Endothelial cell of umbilical vein (primary cell): ENCODE results near the gene PLXNB2. TPM values are rescaled to one million over a fixed set of nuclear protein-coding genes. Genes with fewer than 3 reads are reported as not detected.

Experiments used
- BruUV-seq: library from RNA; stranded (reverse); fragments of 400-500 nt; replicated peaks from 2 replicates; lab custom pipeline; 2021; lab: Mats Ljungman, UMichigan
- CTCF ChIA-PET: fragments of 300-600, 350-600 bp; sonication (Branson Sonifier 250); formaldehyde crosslinking; loops from one replicate; lab custom pipeline; 2021; ENCODE audit warnings: antibody characterized with exemption, inconsistent platforms; lab: Charles Lee
- POLR2A ChIA-PET: fragments of 300-600, 350-600 bp; sonication (Branson Sonifier 250); formaldehyde crosslinking; loops from one replicate; lab custom pipeline; 2021; ENCODE audit warnings: antibody characterized with exemption, inconsistent platforms; lab: Charles Lee
- DNase-seq: peaks from one replicate; pipeline ENCODE4 v3.0.0-alpha.2; 2011; ENCODE audit warnings: low read depth, low spot score
- FAIRE-seq: peaks from 2 replicates; lab custom pipeline; 2011; peaks lifted over from hg19 to GRCh38; lab: Jason Lieb, UNC
- H2AFZ ChIP-seq: 2 replicates; pipeline ENCODE4 v1.6.0; 2012; ENCODE audit warnings: low read depth, low read length, control low read depth, inconsistent platforms
- H3K27ac ChIP-seq: 2 replicates; pipeline ENCODE4 v1.5.1; 2011; ENCODE audit warnings: low read depth, mild to moderate bottlenecking, control low read depth, low read length, moderate library complexity; ENCODE audit not compliant: insufficient read depth
- H3K27me3 ChIP-seq, 2 experiments: 2 replicates each; pipeline versions ENCODE4 v1.6.0 to v1.6.1; 2011; ENCODE audit warnings: low read length in 2 of 2, mixed read lengths in 1 of 2; ENCODE audit not compliant: control insufficient read depth in 2 of 2, insufficient read depth in 2 of 2
- H3K36me3 ChIP-seq, 2 experiments: 2 replicates in 1 of 2; 3 replicates in 1 of 2; pipeline ENCODE4 v1.5.1; 2011; ENCODE audit warnings: low read length in 2 of 2, mild to moderate bottlenecking in 1 of 2, moderate library complexity in 1 of 2; ENCODE audit not compliant: control insufficient read depth in 2 of 2, insufficient read depth in 2 of 2; ENCODE audit errors: extremely low read depth in 1 of 2
- H3K4me1 ChIP-seq: 3 replicates; pipeline ENCODE4 v1.5.1; 2011; ENCODE audit warnings: mild to moderate bottlenecking, low read length; ENCODE audit not compliant: control insufficient read depth, insufficient read depth; ENCODE audit errors: extremely low read depth
- H3K4me2 ChIP-seq: 2 replicates; pipeline ENCODE4 v1.6.1; 2011; ENCODE audit warnings: low read length, control low read depth, mixed read lengths; ENCODE audit not compliant: insufficient read depth
- H3K4me3 ChIP-seq, 3 experiments: fragments of 200-600 bp in 1 of 3; sonication (generic), shearing (Covaris generic) in 1 of 3; replicated peaks in 1 of 3; 2 replicates each; pipeline ENCODE4 v1.5.1; 2011 to 2016; ENCODE audit warnings: control low read depth in 3 of 3, low read length in 3 of 3, mild to moderate bottlenecking in 2 of 3, inconsistent platforms in 1 of 3, low read depth in 1 of 3, moderate library complexity in 1 of 3; ENCODE audit not compliant: insufficient read depth in 1 of 3
- H3K79me2 ChIP-seq: 2 replicates; pipeline ENCODE4 v1.6.0; 2012; ENCODE audit warnings: low read length, inconsistent platforms; ENCODE audit not compliant: control insufficient read depth, insufficient read depth
- H3K9ac ChIP-seq: replicated peaks from 2 replicates; pipeline ENCODE3; 2011; ENCODE audit warnings: low read length, control low read depth; ENCODE audit not compliant: insufficient read depth; ENCODE audit errors: extremely low read depth
- H3K9me1 ChIP-seq: replicated peaks from 3 replicates; pipeline ENCODE4 v1.6.0; 2011; ENCODE audit warnings: mild to moderate bottlenecking, low read length; ENCODE audit not compliant: control insufficient read depth, insufficient read depth; ENCODE audit errors: extremely low read depth
- H3K9me3 ChIP-seq: replicated peaks from 2 replicates; pipeline ENCODE4 v1.5.1; 2012; ENCODE audit warnings: low read length, inconsistent platforms; ENCODE audit not compliant: control insufficient read depth, insufficient read depth
- H4K20me1 ChIP-seq: replicated peaks from 2 replicates; pipeline ENCODE3; 2011; ENCODE audit warnings: mild to moderate bottlenecking, low read length; ENCODE audit not compliant: control insufficient read depth, insufficient read depth; ENCODE audit errors: extremely low read depth
- EZH2 ChIP-seq: IDR thresholded peaks from 2 replicates; pipeline ENCODE4 v1.6.1; 2012; ENCODE audit warnings: borderline replicate concordance, low read depth, mild to moderate bottlenecking, moderate library complexity, low read length, inconsistent platforms; ENCODE audit not compliant: severe bottlenecking
- FOS ChIP-seq: IDR thresholded peaks from 2 replicates; pipeline ENCODE4 v1.6.1; 2011; ENCODE audit warnings: mild to moderate bottlenecking, low read length, moderate library complexity, borderline replicate concordance; ENCODE audit not compliant: insufficient read depth
- GATA2 ChIP-seq: IDR thresholded peaks from 2 replicates; pipeline ENCODE4 v1.7.0; 2011; ENCODE audit warnings: low read depth, mild to moderate bottlenecking, moderate library complexity, mixed read lengths, low read length; ENCODE audit not compliant: insufficient read length, insufficient read depth
- POLR2A ChIP-seq: IDR thresholded peaks from 2 replicates; pipeline ENCODE4 v1.6.1; 2012; ENCODE audit warnings: low read depth, mild to moderate bottlenecking, control low read depth, low read length
- POLR2AphosphoS5 ChIP-seq: IDR thresholded peaks from 2 replicates; pipeline ENCODE4 v1.6.1; 2012; ENCODE audit warnings: low read depth, mild to moderate bottlenecking, control low read depth, low read length, moderate library complexity; ENCODE audit not compliant: insufficient read depth
- dilution Hi-C: fragments of 300-500 bp; cut with MboI; formaldehyde crosslinking; loops from one replicate; pipeline ENCODE4 v1.15.0; 2019; ENCODE audit warnings: low sequenced_read_pairs; ENCODE audit not compliant: extremely low pct_ligation_motif_present
- intact Hi-C: fragments of 100-400 bp; cut with micrococcal nuclease; formaldehyde crosslinking; loops from one replicate; pipeline ENCODE4 v1.10.0; 2022
- polyA plus RNA-seq, 4 experiments: library from polyadenylated mRNA; depleted of rRNA in 3 of 4; stranded (reverse) in 3 of 4; unstranded in 1 of 4; fragments of >200 nt; gene quantifications; 2 replicates each; pipeline versions ENCODE4 v1.2.1 to v1.2.3, GENCODE V29; 2011 to 2012; ENCODE audit warnings: missing spikeins in 1 of 4
- total RNA-seq: library from RNA; stranded (reverse); gene quantifications from 2 replicates; pipeline ENCODE4 v1.2.3, GENCODE V29; 2021
- TF ChIP-seq, protein P1 (sequence below), 2 donors: IDR thresholded peaks; 1 replicate in 1 of 2; 2 replicates in 1 of 2; pipeline ENCODE4 v1.5.1; 2011; ENCODE audit warnings: low read length in 2 of 2, mild to moderate bottlenecking in 2 of 2, moderate library complexity in 2 of 2, control low read depth in 1 of 2, inconsistent platforms in 1 of 2, low read depth in 1 of 2; ENCODE audit not compliant: insufficient read depth in 1 of 2; ENCODE audit errors: extremely low read depth in 1 of 2
- TF ChIP-seq, protein P2 (sequence below): IDR thresholded peaks from 2 replicates; pipeline ENCODE4 v1.6.1; 2011; ENCODE audit not compliant: insufficient read depth, insufficient read length

PLXNB2 gene
- total and polyA plus RNA-seq, 2 donors (not counting 3 experiments of a cell fraction or from before 2014, with no cell fraction given) = 82.3 to 139 TPM

DNA sequence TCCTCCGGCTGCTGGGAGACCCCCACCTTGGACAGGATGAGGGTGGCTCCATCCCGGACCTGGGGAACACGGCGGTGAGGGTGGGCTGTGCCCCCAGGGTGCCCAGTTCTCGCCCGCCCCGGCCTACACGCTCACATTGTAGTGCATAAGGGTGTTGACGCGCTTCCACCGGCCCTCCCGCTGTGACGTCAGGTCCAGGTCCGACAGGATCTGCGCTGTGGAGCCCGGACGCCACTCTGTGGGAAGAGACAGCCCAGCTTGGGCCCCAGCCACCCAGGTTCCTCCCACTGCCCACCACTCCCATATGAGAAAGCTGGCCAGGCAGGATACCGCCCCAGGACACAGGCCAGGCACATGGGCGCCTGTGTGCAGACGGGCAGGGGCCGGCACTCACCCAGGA is 29.0 kb downstream of the PLXNB2 start:
- intact Hi-C loops = no loop called here
- H3K36me3 ChIP-seq = peaks cover 38 to 69% of the 10 kb centered on the region in 2 experiments
- CTCF ChIA-PET = no interaction called here
- BruUV-seq = no TSS peak
- no peak overlapping the region for H3K9ac ChIP-seq
- H3K79me2 ChIP-seq = no peaks in the 10 kb centered on the region
- no peak overlapping the region for H3K4me2 ChIP-seq
- H3K9me3 ChIP-seq = no peaks in the 10 kb centered on the region
- no peak for DNase-seq
- H3K4me3 ChIP-seq = no peak overlapping the region
- H3K4me1 ChIP-seq = peaks cover 2% of the 10 kb centered on the region
- POLR2A ChIA-PET = no interaction called here
- H3K27ac ChIP-seq = no peak overlapping the region
- no peaks in the 10 kb centered on the region for H3K27me3 ChIP-seq
- TF ChIP-seq, protein P1, sequence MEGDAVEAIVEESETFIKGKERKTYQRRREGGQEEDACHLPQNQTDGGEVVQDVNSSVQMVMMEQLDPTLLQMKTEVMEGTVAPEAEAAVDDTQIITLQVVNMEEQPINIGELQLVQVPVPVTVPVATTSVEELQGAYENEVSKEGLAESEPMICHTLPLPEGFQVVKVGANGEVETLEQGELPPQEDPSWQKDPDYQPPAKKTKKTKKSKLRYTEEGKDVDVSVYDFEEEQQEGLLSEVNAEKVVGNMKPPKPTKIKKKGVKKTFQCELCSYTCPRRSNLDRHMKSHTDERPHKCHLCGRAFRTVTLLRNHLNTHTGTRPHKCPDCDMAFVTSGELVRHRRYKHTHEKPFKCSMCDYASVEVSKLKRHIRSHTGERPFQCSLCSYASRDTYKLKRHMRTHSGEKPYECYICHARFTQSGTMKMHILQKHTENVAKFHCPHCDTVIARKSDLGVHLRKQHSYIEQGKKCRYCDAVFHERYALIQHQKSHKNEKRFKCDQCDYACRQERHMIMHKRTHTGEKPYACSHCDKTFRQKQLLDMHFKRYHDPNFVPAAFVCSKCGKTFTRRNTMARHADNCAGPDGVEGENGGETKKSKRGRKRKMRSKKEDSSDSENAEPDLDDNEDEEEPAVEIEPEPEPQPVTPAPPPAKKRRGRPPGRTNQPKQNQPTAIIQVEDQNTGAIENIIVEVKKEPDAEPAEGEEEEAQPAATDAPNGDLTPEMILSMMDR (IDR thresholded peaks at IDR 0.05; ENCODE audit: extremely low read depth in 1 of 2, insufficient read depth in 1 of 2, low read depth in 1 of 2, low read length in 2 of 2) = no peak
- H3K9me1 ChIP-seq = no peaks in the 10 kb centered on the region
- H2AFZ ChIP-seq = no peak overlapping the region
- dilution Hi-C loops = no loop called here
- FAIRE-seq = no peak
- H4K20me1 ChIP-seq = no peaks in the 10 kb centered on the region

DNA sequence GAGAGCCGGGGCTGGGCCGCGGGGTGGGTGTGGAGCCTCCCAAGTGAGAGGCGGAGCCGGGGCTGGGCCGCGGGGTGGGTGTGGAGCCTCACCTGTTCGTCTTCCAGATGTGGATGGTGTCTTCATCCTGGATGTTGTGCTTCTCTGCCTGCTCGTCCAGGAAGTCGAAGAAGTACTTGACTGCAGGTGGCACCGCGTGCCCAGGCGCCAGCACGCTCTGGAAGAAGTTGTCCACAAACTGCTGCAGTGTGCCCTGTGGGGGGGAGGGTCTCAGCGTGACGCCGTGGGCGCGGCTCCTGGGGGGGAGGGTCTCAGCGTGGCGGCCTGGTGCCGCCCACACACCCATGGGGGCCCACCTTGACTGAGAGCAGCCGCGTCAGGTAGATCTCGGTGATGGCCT is 29.7 kb downstream of the PLXNB2 start:
- Histone ChIP-seq H3K4me1 (peaks cover 2% of the 10 kb centered on the region), H2AFZ (no peak overlapping the region), H3K9ac (no peak overlapping the region), H3K79me2 (no peaks in the 10 kb centered on the region), H4K20me1 (no peaks in the 10 kb centered on the region), H3K4me3 (no peak overlapping the region), H3K27me3 (no peaks in the 10 kb centered on the region), H3K4me2 (no peak overlapping the region), H3K27ac (no peak overlapping the region), H3K9me3 (no peaks in the 10 kb centered on the region), H3K9me1 (no peaks in the 10 kb centered on the region), H3K36me3 (peaks cover 34 to 64% of the 10 kb centered on the region in 2 experiments)
- intact Hi-C loops = no loop called here
- FAIRE-seq (no peak), DNase-seq (no peak)
- no TSS peak for BruUV-seq
- dilution Hi-C loops = no loop called here
- CTCF ChIA-PET = no interaction called here
- TF ChIP-seq GATA2 (no peak), POLR2A (no peak), EZH2 (no peak), FOS (no peak), POLR2AphosphoS5 (no peak)
- TF ChIP-seq, protein P2, sequence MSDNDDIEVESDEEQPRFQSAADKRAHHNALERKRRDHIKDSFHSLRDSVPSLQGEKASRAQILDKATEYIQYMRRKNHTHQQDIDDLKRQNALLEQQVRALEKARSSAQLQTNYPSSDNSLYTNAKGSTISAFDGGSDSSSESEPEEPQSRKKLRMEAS = no peak
- TF ChIP-seq, protein P1 (IDR thresholded peaks at IDR 0.05; ENCODE audit: extremely low read depth in 1 of 2, insufficient read depth in 1 of 2, low read depth in 1 of 2, low read length in 2 of 2) = no peak
- POLR2A ChIA-PET = no interaction called here
